ENCODE data around the gene COASY.

DNA sequence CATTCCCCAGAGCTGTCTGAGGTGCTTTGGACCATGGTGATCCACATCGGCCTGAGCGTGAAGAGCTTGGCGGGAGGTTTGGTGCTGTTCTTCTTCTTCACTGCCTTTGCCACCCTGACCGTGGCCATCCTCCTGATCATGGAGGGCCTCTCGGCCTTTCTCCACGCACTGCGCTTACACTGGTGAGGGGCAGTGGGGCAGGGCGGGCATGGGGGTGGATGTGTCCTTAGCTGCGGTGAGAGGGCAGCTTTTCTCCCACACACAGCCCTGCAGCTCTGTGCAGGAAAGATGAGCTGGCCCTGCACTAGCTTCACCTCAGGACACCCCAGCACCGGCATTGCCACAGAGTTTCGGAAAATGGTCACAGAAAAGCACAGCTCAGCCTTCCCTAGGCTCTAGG, 47.7 kb upstream of the COASY start:
- TF ChIP-seq GATA3 (IDR thresholded peaks at IDR 0.05; ENCODE audit: low read depth, low read length) (no peak), GATA2 (IDR thresholded peaks at IDR 0.05; ENCODE audit: low read depth, low read length) (no peak)
